K562 (cell line): ENCODE measurements around the gene MGAT1. TPM values are rescaled to one million over a fixed set of nuclear protein-coding genes. Genes with fewer than 3 reads are reported as not detected.

Source experiments
- E2F8 ChIP-seq: fragments of 450-650 bp; IDR thresholded peaks from 2 replicates; pipeline ENCODE4 v1.7.1; 2018; ENCODE audit warnings: mild to moderate bottlenecking, low read depth; ENCODE audit not compliant: partially characterized antibody
- POLR3A ChIP-seq: IDR thresholded peaks from 2 replicates; pipeline ENCODE4 v1.6.1; 2011; ENCODE audit warnings: borderline replicate concordance, mild to moderate bottlenecking, moderate library complexity; ENCODE audit not compliant: insufficient read length, insufficient read depth; ENCODE audit errors: extremely low read depth
- PRDM10 ChIP-seq: fragments of 450-650 bp; IDR thresholded peaks from 2 replicates; pipeline ENCODE4 v1.6.1; 2018; ENCODE audit not compliant: partially characterized antibody
- ZNF639 ChIP-seq, 2 experiments: fragments of 200-800 bp in 1 of 2; sonication (Bioruptor generic) in 1 of 2; sonication (generic) in 1 of 2; formaldehyde crosslinking in 1 of 2; IDR thresholded peaks in 1 of 2; conservative IDR thresholded peaks in 1 of 2; 2 replicates each; pipeline versions ENCODE4 v1.5.0 to v1.6.1; 2016 to 2020; ENCODE audit warnings: missing compliant biosample characterization in 1 of 2, missing genetic modification characterization in 1 of 2, missing genetic modification reagents in 1 of 2
- polyA plus RNA-seq, 8 experiments: library from polyadenylated mRNA; depleted of rRNA in 4 of 8; stranded (reverse) in 5 of 8; unstranded in 3 of 8; fragments of >200 nt; fragmentation: Nextera tagmentation in 2 of 8; fragmentation: Illumina TruSeq in 1 of 8; extraction: Ambion mirVana in 2 of 8; extraction: Trizol in 1 of 8; gene quantifications; 2 replicates each; pipeline versions ENCODE4 v1.2.1 to v1.2.3, GENCODE V29; 2011 to 2014; ENCODE audit warnings: inconsistent platforms in 1 of 8, missing spikeins in 1 of 8
- total RNA-seq, 7 experiments: library from RNA; depleted of rRNA in 6 of 7; stranded (reverse); fragments of >200 nt in 6 of 7; fragmentation: Illumina TruSeq in 2 of 7; extraction: Trizol in 2 of 7; gene quantifications; 2 replicates each; pipeline versions ENCODE4 v1.2.1 to v1.2.3, GENCODE V29; 2011 to 2021; ENCODE audit warnings: low replicate concordance in 1 of 7

Gene MGAT1
- total and polyA plus RNA-seq, 9 of the 15 experiments (the other 6 are each of a cell fraction or from before 2014, with no cell fraction given): 3.9 to 82.7 (median 44.5) TPM

DNA sequence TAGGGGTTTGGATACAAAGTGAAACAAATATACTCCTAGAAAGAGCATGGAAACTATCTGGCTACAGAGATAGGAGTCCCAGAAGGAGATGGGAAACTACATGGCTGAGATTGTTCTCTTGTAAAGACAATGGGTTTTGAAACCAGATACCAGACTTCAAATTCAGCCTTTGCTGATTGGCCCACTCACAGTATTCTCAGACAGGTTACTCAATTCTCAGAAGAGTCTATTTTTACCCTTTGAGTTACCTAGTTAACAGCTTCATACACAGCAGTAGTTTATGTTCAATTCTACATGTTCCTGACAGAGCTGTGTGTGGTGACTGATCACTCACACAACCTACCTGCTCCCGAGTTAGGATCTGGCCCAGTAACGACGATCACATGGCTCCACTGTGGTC is 44.4 kb upstream of the MGAT1 start (continued):
- TF ChIP-seq PRDM10 (no peak), E2F8 (no peak), ZNF639 (CRISPR knock-in tag; conservative IDR thresholded peaks at IDR 0.05 in 1 of 2, IDR thresholded peaks at IDR 0.05 in 1 of 2) (no peak), POLR3A (no peak)
